ENCODE measurements around the gene RAB34.

RAB34 gene

DNA sequence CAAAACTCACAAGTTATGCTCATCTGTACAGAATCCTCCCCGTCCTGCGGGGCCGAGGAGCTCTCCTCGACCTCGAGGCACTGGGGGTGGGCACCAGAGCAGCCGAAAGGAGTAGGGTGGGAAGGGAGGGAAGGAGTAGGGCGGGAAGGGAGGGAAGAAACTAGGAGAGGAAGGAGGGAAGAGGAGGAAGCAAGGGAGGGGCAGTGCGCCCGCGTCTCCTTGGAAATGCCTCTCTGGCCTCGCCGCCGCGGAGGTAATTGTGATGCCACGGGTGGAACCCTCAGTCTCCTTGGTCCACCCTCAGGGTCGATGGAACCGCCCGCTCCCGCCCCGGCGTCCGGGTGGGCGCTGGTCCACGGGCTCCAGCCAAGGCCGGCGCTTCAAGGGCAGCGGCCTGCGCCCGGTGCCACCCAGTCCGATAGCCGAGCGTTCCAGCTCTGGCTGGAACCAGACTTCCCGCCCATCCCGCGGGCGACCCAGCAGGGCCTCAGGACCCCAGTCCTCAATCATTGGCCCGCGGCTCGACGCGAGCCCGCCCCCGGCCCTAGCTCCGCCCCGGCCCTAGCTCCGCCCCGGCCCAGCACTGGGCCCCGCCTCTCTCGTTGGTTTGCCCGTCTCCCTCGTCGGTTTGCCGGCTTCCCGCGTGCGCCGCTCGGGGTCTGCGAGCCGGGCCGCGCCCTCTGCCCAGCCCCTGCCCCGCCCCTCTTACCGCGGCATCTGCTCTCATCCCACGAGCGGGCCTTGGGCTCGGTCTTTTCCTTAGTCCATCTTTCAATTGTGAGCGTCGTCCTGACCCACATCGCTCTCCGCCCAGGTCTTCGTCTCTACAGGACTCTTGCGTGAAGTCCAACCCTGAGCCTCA lies 6.6 kb downstream of the RAB34 start:
- peak; percentile 79 for DNase-seq

DNA sequence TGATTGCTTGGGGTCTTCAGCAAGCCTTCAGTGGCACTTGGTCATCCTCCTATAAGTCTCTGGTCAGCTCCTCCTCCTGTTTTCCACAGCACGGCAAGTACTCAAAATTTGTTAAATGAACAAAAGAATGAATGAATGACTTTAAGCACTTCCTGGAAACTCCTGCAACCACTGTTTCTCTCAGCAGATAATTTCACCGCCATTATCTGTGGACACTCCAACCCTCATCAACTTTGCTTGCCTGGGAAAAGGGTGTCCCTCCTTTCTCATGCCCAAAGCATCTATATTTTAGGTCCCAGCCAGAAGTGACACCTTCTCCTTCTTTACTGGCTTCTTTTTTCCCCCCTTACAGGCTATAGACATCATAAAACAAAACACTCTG lies 10.3 kb downstream of the RAB34 start:
- no peak for DNase-seq

DNA sequence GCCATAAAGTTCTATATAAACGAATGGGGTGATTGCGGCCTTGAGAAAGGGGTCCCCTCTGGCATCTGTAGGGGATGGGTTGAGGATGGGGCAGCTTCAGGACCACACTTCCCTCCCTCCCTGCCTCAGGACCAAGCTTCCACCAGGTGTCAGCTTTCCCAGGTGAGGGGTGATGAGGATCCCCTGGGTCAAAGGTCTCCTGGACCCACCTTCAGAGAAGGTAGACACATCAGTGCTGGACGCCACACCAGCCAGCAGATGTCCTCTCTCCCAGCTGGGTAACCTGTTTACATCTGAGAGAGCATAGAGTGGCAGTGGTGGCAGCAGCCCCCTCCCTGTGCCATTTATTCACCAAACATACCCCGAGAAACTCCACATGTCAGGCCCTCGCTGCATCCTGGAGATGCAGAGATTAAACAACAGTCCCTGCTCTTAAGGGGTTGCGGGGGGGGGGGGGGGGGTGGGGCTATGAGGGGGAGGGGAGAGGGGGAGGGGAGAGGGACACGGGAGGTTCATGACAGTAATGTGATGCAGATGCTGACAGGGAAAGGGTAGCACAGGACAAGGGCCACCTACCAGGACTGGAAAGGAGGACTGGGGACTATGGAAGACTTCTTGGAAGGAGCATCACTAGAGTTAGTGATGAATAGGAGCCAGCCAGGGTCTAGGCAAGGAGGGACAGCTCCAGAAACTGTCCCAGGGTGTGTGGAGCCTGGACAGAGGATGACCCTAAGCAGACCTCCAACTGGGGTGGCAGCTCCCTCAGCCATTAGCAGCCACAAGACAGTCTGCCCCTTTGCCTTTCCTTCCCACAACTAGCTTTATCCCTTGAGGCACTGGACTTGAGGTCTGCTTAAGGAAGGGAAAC lies 11.0 kb downstream of the RAB34 start:
- DNase-seq, result no peak

DNA sequence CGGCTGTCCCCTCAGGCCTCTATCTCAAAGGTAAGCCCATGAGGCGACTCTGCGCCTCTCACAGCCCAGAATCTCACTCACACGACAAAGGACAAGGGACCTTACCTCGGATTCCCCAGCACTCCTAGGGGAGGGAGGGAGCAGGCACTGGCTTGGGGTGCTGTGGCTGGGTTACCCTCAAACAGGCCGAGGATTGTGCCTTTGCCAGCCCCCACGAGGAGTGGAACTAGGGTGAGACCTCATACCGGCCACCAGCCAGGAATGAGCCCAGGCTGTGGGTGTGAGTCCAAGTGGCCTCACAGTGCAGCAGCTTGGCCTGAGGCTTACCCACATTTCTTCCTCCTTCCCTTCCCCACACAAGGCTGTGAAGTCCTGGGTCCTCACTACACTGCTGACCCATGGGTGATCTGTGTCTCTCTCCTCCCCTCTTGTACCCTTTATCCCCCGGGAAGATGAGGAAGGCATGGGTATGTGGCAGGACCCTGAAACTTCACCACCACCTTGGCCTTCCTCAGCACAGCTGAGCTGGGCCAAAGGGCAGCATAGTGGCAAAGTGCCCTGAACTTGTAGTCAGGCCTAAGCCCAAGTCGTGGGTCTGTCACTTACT lies 11.8 kb downstream of the RAB34 start:
- no peak for DNase-seq

DNA sequence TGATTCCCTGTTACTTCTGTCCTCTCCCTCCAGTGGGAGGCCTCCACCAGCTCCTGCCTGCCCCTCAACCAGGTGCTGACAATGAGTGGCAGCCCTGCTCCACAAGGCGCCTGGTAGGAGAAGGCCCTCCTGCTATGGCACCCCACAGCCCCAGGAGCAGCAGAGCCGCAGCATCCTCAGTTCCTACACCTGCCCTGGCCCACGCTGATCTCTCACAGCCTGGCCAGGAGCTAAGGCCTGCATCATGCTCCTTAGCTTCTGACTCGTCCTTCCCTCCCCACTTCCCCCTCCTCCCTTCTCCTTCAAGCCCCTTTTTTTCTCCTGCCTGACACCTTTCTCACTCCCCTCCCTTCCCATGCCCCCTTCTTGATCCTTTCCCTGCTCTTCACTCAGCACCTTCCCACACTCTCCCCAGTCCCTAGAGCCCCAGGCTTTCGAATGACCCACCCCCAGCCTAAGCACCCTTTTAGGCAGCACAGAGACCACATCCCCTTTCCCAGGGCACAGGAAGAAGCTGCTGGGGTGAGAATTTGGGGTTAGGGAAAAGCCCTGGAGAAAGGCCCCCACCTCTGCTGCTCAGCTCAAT lies 12.5 kb downstream of the RAB34 start:
- no peak for DNase-seq

DNA sequence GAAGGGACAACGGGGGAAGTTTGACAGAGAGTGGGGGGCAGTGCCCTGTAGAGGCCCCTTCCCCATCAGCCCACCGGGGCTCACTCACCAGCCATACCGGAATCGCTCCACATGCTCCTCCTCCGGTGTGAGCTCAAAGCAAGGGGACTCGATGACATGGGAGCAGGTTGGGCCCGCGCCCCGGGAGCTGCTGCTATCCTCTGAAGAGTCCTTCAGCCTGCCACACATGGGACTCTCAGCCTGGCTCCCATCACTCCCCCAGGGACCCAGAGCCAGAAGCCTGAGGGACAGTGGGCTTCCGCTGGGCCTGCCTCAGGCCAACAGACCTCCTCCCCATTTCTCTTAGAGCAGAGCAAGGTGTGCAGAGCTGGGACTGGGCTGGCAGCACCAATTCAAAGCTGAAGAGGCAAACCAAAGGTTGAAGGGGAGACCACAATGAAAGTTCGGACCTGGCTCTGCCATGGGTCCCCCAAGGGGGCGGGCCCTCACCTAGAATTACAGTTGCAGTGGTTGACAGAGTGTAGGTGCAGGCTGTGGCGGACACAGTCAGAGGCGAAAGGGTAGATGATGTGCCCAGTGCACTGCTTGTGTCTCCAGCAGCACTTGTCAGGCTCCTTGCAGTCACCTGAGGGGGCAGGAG lies 13.3 kb downstream of the RAB34 start:
- no peak for DNase-seq

DNA sequence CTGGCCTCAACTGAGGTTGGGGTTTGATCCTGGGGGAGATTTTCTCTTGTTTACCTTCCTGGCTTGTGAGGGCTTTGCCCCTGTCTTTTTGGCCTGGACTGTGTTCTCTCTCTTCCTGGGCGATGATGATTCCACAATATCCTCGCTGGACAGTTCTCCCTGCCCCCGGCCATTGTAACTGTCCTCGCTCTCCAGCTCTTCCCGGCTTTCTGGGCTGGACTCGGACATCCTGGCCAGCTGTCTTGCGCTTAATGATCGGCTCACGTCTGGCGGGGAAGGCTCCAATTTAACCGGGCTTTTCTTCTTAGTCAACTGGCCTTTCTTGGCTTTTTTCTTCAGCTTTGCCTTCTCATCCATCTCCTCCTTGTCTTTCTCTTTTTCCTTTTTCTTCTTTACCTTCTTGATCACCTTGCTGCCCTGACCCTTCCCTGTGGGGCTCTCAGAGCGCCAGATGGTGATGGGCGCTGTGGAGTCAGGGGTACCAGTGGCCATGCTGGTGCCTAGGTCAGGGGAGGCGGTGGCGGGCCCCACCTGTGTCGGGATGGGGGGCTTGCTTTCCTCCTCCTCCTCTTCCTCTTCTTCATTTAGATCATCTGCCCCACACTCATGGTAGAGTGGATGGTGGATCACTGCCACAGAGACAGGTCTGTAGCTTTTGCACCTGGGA lies 14.0 kb downstream of the RAB34 start:
- DNase-seq, result no peak

DNA sequence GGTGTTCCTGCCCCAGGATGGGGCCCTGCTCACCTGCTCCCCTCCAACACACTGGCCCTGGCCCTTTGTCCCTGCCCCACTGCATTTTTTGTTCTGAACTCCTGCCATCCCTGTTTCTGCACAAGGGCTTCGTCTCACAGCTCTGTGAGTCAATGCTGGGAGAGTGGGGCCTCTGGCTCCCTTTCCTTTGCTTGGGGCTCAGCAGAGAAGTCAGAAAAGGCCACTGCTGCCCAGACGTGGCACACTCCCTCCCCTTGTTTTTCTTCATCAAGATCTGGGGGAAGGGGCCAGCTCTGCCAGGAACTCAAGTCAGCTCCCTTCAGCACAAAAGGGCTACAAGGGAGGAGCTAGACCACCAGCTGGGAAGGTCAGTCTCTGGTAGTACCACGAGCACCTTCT lies 14.9 kb downstream of the RAB34 start:
- no peak for DNase-seq

DNA sequence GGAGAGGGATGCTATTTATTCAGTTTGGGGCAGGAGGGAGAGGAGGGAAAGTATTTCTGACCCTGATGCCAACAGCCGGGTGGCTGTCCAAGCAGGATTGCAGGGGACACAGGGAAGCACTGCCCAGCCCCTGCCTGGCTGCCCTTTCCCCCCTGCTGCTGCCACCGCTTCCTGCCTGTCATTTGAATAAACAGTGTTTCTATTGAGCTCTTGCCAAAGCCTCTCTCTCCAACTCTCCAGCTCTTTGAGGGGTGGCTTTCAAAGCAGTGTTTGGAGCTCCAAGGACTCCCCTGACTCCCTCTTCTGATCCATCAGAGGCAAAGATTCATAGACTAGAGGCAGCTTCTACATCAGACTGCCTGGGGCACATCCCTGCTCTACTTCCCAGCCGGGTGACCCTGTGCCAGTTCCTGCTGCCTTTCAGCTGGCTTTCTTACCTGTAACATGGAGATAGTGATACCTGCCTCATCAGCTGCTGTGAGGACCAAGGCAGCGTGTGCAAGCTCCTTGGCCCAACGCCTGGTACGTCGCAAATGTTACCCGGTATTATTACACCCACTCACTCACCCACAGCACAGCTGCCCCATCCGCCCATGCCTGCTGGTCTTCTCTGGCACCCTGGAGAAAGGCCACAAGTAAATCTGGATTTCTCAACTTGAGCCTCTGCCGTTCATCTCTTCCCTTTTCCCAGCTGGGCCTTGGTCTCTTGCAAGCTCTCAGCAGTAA lies 15.5 kb downstream of the RAB34 start:
- DNase-seq, result no peak

DNA sequence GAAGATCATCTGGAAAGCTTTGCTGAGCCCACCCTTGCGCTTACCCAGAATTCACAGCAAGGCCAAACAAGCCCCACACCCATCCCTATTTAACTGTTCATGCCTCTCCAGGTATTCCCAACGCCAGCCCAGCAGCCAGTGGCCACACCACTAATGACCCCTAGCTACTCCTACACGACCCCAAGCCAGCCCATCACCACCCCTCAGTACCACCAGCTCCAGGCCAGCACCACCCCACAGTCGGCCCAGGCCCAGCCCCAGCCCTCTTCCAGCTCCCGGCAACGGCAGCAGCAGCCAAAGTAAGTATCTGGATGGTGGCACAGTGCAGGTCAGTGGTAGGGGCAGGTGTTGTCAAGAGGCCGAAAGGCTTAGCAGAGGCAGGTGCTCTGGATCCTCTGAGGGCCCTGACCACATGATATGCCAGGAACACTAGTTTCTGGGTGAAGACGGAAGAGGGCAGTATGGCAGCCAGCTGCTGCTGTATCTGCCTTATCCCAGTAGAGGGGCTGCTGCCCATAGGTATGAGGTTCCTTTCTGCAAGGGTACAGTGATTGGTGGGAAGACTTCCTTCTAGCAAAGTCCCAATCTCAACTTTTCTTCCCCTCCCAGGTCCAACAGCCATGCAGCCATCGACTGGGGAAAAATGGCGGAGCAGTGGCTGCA lies 16.7 kb downstream of the RAB34 start:
- DNase-seq, result no peak

DNA sequence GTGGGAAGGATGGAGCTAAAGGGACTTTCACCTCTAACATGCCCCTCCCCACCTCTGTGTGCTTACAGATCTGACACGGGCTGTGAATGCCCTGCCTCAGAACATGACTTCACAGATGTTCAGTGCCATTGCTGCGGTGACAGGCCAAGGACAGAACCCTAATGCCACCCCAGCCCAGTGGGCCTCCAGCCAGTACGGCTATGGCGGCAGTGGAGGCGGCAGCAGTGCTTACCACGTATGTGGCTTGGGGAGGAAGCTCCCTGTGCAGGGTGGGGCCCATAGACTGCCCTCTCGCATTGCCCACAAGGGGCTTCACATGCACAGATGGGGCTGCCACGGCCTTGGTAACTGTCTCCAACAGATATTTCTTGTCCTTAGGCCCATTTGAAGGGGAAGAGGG lies 17.4 kb downstream of the RAB34 start:
- no peak for DNase-seq

DNA sequence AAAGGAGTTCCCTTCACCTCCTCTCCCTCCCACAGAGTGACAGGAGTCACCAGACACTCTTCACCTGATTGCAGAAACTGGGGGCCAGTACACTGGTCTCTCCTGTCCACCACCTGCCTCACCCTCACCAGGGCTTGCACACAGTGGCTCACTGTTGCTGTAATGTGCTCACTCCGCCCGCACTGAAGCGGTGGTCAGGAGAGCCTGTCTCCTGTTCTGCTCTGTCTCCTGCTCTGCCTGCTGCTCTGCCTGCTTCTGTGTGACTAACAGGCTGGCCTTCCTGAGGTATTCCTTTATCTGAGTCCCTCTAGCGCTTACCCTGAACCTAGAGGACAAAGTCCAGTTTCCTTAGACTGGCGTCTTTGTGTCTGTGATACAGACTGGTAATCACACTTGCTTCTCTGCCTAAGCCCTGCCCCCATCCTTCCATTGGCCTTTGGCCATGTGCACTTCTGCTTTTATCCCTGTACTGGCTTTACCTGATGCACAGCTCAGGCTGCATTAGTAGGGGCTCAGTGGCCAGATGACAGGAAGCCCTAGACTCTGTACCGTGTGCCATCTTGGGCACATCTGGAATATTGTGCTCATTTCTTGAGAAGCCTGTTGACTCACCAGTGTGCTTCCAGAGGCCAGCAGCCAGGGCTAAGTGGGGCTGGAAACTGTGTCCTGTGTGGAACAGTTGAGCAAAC lies 19.3 kb downstream of the RAB34 start:
- DNase-seq, result no peak

DNA sequence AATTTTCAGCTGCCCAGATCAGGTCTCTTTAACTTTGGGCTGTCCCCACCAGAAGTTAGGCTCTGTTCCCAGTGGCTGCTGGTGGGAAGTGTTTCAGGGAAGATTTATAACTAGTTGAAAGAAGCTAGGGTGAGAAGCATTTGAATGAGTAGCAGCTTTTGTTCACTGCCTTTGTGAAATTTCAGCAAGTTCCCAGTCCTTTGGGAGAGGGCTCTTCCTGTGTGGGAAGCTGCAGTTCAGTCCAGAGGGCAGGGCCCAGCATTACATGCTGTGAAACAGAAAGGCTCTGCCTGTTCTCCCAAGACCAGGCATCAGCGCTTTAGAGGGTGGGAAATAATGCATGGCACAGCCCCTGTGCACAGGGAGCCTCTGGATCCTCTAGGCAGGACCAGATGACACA lies 23.8 kb downstream of the RAB34 start:
- no peak for DNase-seq

DNA sequence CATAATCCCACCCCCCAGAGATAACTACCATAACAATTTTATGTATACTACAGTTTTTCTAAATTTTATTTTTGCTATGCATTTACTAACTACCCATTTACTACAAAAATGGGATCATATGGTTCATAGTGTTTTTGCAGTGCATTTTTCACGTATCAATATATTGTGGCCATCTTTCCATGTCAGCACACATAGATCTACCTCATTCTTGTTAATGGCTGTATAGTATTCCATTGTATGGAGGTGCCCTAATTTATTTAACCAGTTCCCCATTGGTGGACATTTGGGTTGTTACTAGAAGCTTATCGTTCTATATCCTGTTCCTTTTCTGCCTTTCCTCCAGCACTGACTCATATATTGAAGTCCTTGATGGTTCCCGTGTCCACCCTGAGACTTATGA lies 28.7 kb downstream of the RAB34 start:
- DNase-seq, result no peak

DNA sequence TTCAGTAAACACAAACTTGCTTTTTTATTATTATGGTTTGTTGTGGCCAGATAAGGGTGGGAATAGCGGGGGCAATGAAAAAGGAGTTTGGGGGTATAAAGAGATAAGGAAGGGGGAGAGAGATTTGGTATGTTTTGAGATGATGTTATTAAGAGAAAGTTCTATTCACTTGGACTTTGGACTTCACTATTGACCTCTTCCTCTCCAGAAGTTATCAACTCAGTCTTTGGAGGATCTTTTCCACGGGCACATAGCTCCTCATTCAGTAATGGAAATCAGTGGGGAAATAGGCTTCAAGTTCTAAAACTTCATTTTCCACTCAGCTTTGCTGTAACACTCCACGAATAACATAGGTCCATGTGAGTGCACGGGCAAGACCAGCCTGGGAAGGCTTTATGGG lies 29.2 kb downstream of the RAB34 start:
- no peak for DNase-seq

DNA sequence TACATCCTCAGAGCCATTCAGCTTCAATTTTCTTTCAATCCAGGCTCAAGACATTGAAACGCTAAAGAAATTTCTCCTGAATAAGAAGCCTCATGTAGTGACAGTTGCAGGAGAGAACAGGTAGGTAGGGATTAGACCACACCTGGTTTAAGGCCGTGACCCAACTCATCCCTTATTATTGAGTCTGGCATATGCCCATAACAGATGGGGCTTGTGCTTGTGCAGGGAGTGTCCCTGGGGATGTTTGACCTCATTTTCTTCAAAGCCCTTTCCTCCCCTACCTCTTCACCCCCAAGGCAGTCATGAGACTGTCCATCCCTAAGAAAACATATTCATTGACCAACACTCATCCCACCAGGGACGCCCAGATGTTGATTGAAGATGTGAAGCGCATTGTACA lies 31.4 kb downstream of the RAB34 start:
- no peak for DNase-seq

DNA sequence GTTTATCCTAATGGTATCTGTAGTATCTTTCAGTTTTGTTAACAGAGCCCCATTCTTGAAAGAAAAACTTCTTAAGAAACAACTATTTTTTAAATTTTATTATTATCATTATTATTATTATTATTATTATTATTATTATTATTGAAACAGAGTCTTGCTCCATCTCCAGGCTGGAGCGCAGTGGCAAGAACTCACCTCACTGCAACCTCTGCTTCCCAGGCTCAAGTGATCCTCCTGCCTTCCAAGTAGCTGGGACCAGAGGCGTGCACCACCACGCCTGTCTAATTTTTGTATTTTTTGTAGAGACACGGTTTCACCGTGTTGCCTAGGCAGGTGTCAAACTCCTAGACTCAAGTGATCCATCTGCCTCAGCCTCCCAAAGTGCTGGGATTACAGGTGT lies 32.3 kb downstream of the RAB34 start:
- no peak for DNase-seq

DNA sequence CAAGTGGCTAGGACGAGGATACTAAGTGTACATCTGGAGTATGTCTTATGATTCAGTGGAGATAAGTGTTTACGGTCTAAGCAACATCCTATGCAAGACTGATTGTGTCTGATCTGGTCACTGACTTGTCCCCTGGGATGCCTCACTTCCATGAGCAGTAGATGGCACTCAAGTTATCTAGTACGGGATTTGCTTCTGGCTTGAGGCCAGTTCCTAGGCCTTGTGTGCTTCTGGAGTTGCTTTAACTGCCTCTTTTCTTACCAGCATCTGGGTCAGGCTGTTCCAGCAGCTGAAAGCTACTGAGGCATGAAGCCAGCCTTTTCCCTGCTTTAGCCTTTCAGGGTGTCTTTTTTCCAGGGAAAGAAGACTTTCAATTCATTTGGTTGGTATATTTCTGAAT lies 32.7 kb downstream of the RAB34 start:
- DNase-seq, result no peak

DNA sequence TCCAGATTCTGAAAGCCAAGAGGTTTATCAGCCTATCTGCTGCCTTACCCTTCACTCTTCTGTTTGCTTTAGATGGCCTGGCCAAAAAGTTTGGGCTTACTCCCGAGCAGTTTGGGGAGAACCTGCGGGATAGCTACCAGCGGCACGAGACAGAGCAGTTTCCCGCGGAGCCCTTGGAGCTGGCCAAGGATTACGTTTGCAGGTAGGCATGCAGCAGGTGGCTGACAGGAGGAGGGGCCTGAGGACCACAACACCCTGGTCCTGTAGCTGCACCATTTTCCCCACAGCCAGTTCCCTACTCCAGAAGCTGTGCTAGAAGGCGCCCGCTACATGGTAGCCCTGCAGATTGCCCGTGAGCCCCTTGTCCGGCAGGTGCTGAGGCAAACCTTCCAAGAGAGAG lies 35.0 kb downstream of the RAB34 start:
- DNase-seq, result no peak

DNA sequence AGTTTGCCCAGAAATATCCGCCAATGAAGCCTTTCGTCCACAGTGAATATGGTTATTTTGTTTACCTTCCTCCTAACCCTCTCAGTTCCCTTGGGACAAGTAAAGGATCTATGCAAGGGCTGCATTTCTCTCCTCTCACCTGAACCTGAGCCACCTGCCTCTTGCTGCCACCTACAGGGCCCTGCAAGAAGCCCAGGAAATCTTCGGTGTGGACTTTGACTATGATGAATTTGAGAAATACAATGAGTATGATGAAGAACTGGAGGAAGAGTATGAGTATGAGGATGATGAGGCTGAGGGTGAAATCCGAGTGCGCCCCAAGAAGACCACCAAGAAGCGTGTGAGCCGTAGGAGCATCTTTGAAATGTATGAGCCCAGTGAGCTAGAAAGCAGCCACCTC lies 41.7 kb downstream of the RAB34 start:
- DNase-seq, result no peak

DNA sequence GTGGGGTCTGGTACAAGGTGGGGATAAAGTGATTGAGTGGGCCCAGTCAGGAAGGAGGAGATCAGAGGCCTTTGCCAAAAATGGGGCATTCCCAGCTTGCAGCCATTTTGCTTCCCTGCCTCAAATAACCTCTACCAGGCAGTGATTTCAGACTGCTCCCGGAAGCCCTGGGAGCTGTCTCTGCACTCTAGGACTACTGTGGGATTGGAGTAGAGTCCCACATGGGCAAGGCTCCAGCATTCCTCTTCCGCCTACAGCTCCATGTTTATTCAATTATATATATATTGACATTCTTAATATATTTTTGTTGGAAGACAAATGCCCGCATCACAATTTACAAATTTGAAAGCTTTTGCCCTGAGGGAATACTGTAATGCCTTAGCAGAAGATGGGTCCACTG lies 42.2 kb downstream of the RAB34 start:
- no peak for DNase-seq
